ENCODE results near the gene PTPRD. TPM values are rescaled to one million over a fixed set of nuclear protein-coding genes. Genes with fewer than 3 reads are reported as not detected.
A peak's percentile ranks its signal among the peaks of the same experiment; 100 is the strongest.

The PTPRD gene
- total RNA-seq, 1 donor from 2014 or later: 336 TPM

DNA sequence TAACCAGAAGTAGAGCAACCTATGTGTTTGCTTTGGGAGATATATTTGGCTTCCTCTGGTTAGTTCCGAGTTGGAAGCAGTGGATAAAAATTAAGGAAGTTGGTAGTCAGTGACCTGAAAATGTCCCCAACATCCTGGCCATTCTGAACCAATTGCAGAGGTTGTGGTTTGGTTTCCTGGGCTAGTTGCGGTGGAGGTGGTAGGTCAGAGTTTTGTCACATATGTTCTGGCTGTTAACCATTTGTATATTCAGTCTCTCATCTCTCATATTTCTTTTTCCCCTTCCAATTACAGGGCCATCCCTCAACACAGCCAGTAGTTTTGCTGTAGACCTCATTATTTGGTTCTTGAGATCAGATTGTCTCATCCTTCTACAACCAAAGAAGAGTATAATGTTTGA, 1026.9 kb downstream of the PTPRD start:
- DNase-seq: no peak

GRCh38 chr9:9574080-9574479, 1038.7 kb downstream of the PTPRD start:
- DNase-seq: no peak

GRCh38 chr9:9565700-9566099, 1047.1 kb downstream of the PTPRD start:
- DNase-seq: no peak

DNA sequence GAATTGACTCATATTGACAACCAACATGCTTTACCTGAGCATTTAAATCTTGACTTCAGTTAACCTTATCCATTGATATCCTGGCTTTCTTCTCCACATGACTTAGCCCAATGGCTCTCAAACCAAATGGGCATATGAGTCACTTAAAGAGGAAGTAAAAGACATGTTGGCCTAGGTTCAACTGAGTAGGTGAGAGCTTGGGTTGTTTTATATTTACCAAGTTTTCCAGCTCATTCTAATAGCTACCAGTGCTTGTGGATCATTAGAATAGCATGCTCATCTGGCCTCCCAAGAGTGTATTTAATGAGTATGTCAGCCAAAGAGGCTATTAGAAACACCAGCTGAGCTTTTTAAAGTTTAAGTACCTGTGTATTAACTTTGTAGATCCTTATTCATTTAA, 1049.0 kb downstream of the PTPRD start:
- DNase-seq: no peak

GRCh38 chr9:9560382-9561035, 1052.3 kb downstream of the PTPRD start:
- peak; percentile 8 for DNase-seq

DNA sequence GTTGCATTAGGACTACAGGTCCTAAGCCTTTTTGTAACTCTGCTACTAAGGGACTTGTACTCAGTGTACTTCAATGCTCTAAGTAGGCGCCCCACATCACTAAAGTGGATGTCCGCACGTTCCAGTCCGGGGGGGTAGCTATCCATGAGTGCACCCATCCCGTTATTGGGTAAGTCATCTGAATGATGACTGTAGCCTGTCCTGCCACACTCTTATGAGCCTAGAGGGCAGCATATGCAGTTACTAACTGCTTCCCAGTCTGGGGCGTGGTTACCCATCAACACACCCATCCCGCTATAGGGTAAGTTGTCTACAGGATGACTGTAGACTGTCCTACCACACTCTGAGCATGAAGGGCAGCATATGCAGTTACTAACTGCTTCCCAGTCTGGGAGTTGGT, 1053.9 kb downstream of the PTPRD start:
- DNase-seq: no peak

DNA sequence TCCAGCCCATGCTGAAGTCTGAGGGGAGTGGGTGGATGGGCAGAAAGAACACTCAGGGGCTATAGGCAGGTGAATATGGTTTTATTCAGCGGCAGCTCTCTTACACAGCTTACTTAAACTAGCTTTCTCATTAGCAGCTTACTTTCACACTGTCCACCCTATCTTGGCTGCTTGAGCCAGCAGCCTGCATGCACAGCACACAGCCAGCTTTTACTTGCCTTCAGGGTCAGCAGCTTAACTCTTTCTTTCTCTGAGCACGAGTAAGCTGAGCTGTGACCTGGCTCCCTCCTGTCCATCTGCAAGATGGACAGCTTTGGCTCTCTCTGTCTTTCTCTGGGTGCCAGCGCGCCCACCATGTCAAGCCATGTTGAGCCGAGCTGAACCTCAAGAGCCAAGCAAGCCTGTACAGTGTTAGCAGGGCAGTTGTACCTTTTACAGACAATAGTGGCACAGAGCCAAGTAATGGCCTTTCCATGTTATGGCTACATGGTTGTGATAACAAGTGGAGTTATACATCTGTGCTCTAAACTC, 1054.9 kb downstream of the PTPRD start:
- DNase-seq: no peak

- no peak for DNase-seq
Observed at GRCh38 chr9:9556865-9557803, 1055.7 kb downstream of the PTPRD start.

- DNase-seq: no peak
Observed at GRCh38 chr9:9552665-9553064, 1060.1 kb downstream of the PTPRD start.

DNA sequence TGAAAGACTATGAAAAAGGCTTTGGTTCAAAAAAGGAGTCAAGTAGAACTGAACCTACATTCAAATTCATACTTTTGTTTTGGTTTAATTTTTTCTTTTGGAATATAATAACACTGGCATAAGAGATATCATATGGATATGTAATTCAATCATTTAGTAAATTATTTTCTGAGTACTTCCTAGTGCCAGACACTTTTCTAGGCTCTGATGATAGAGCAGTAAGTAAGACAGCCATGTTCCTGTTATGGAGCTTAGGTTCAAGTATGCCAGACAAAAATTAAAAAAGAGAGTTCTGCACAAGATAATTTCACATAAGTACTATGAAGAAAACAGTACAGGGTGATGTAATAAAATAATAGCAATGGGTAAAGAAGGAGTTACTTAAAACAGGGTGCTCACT, 1074.0 kb downstream of the PTPRD start:
- DNase-seq: no peak

DNA sequence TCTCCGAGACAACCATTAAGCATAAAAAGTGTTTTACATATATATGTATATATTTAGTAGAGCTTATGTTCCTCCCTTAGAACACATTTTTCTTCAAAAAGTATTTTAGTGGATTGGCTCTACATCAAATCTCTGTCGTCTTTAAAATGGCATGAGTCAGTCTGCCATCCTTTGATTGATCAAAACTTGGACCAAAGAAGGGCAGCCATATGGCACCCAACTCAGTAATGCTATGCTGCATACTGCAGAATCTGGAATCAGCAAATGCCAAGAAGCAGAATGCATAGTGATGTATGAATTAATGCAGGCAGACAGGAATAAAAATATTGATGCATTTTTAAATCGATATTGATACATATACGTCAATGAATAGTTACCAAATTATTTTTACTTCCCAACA, 1074.4 kb downstream of the PTPRD start:
- no peak for DNase-seq

DNA sequence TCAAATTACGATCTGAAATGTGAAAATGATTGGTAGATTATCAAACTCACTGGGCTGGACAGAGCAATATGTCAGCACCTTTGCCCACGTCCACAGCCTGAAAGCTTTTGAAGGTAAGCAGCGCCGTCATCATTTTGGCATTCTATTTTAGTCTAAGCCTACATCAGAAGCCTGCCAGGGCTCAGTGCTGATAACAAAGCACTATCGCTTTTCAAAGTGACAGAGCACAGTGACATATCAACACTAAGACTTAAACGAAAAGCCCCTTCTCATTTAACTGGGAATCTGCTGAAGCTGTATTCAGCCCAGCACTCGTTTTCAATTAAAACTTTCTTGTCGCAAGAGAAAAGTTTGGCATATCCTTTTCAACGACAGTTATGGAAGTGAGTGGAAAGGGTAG, 1076.3 kb downstream of the PTPRD start:
- DNase-seq: no peak

DNA sequence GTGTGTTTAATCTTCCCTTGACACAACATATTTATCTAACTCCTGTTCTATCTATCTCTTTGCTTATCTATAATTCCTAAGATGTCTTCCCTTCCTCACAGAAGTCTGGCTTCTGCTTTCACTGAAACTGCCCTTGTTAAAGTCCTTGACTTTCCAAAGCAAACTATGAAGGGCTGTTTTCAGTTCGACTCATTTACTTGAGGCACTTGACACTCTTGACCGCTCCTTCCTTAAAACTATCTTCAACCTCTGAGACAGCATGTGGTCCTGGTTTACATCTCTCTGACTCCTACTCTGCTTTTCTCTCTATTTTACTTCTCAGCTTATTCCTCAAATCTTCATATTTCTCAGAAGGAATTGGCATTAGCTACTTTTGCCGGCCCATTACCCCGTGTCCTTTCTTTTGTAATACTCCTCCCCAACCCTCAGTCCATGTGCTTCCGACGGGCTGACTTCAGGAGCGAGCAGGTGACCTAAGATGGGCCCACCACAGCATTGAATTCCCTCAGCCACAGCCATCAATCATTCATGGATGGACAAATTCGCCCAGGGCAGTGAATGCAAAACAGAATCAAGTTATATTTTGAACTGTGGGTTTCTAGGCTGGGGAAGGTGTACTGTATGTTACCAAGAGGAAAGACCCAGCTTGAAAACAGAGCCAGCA, 1089.2 kb downstream of the PTPRD start:
- DNase-seq: no peak

DNA sequence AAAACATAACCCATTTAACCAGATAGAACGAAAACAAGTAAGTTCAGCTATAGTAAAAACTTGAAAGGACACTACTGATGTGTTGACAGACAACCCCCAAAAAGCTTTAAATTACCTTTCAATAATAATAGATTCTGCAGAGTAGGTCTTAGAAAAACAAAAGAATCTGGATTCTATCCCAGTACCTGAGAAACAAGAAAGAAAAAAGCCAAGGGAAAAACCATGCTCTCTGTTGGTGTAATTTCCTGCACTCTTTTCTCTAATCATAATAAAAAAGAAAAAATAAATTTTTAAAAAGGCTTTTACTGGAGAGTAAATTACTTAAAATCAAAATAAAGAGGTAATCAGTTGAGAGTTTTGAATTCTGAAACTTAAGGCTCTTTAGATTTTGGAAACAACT, 1090.4 kb downstream of the PTPRD start:
- DNase-seq: no peak

DNA sequence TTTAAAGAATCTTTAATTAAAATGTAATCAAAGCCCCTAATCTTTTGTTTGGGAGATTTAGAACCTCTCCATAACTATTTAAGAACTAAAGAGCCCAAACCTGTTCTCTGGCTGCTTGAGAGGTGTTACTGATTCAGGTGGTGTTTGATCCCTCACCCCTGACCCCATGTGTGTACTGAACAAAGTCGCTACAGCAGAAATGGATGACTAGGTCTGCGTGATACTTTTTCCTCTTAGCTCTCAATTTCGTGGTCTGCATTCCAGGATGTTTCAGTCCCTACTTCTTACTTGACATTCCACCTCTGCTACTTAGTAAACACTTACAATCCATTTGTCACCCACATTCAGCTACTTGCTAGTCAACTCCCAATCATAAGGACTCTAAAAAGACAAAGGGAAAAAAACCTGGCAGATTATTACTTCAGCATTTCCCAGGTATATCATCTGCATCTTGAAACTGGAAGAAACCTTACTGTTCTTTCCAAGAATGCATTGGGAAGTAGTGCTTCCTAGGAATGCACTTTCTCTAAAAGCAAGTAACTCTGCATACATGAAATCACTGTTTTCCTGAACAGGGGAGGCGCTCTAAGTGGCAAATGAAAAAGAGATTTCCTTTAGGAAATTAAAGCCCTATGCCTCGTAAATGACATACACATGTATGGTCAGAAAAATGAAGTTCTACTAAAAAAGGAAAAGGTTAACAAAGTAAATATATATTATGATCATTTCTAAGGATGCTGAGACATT, 1091.6 kb downstream of the PTPRD start:
- DNase-seq: no peak

DNA sequence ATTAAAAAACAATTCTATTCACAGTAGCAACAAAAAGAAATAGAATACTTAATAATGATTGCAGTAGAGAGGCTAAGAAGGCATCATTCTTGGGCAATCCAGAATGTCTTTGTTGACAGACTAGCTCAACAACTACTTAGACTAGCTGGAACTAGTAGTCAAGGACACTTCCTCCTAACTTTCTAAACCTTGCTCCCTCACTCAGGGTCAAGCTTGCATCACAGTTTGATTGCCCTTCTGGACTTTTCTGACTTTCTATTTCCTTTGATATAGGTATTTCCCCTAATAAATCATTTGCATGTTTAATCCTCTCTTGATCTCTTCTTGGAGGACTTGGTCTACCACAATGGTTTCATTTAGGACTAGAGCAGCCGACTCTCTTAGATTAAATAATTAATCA, 1107.9 kb downstream of the PTPRD start:
- DNase-seq: no peak

GRCh38 chr9:9499546-9499945, 1113.3 kb downstream of the PTPRD start:
- no peak for DNase-seq

DNA sequence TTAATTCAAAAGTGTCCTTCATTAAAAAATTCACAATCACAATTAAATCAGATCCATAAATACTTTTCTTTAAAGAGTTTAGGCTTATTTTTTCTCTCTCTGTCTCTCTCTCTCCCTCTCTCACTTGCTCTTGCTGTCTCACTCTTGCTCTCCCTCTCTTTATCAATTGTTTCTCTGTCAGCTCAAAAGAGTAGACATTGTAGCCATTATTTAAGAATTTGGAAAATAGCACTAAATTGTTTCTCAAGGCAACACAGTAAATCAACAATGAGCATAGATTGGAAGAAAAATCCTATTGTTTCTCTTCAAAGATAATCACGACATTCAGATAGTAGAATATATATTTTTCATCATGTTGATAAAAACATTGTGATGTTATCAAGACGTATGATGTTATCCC, 1114.0 kb downstream of the PTPRD start:
- no peak for DNase-seq

DNA sequence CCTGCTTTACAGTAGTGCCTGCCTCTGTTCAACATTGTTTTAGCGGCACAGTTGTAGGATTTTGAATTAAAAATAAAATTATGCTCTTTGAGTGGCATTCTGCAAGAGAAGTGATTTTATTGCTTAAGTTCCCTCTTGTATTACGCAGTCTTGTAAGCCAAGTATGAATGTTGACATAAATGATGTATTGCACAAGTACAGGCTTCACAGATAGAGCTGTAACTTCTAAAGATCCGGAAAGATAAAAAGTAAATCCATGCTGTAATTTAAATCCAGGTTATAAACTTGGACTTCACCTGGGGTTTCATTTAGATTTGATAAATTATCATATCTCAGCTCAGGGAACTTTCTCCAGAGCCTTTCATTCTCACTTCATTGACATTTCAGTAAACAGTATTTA, 1114.7 kb downstream of the PTPRD start:
- DNase-seq: no peak

DNA sequence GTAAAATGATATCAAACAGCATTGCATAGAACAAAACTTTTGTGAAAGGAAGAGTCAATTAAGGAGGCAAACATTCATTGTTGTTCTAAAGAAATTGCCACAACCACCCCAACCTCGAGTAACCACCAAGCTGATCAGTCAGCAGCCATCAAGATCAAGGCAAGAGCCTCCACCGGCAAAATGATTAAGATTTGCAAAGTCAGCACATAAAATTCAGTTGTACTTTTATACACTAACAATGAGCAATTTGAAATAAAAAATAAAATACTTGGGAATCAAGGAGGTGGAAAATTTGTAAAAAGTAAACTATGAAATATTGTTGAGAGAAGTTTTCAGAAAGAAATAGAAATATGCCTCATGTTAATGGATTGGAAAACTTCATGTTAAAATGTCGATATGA, 1118.5 kb downstream of the PTPRD start:
- no peak for DNase-seq

DNA sequence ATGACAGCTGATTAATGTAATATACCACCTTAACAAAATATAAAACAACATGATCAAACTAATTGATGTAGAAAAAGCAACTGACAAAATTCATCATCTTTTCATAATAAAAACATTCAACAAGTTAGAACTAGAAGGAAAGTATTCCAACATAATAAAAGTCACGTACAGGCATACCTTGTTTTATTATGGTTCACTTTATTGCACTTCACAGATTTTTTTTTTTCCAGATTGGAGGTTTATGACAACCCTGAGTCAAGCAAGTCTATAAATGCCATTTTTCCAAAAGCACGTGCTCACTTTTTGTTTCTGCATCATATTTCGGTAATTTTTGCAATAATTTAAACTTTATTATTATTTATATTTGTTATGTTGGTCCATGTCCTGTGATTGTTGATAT, 1120.3 kb downstream of the PTPRD start:
- no peak for DNase-seq

GRCh38 chr9:9489183-9489582, 1123.6 kb downstream of the PTPRD start:
- DNase-seq: no peak
